Frontal cortex (tissue), 4 donors: ENCODE measurements around the gene RBM11. TPM values are rescaled to one million over a fixed set of nuclear protein-coding genes. Genes with fewer than 3 reads are reported as not detected.
"Not testable (repeated sequence)": the region's sequence is repeated elsewhere in the genome, so short reads cannot be mapped to it uniquely, and the experiment has no call there.

Source experiments
- DNase-seq, 2 donors: peaks; one replicate each; pipeline ENCODE4 v3.0.0; 2012; ENCODE audit warnings: low spot score in 2 of 2
- FAIRE-seq: peaks from 2 replicates; lab custom pipeline; 2012; peaks lifted over from hg19 to GRCh38; lab: Jason Lieb, UNC
- total RNA-seq: library from RNA; depleted of rRNA; stranded (reverse); fragments of >200 nt; gene quantifications from one replicate; pipeline ENCODE4 v1.2.3, GENCODE V29; 2014
- donor health status: control.
- donor health status: control.
- donor health status: control.

RBM11 gene, protein sequence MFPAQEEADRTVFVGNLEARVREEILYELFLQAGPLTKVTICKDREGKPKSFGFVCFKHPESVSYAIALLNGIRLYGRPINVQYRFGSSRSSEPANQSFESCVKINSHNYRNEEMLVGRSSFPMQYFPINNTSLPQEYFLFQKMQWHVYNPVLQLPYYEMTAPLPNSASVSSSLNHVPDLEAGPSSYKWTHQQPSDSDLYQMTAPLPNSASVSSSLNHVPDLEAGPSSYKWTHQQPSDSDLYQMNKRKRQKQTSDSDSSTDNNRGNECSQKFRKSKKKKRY
- total RNA-seq = 10.2 TPM

DNA sequence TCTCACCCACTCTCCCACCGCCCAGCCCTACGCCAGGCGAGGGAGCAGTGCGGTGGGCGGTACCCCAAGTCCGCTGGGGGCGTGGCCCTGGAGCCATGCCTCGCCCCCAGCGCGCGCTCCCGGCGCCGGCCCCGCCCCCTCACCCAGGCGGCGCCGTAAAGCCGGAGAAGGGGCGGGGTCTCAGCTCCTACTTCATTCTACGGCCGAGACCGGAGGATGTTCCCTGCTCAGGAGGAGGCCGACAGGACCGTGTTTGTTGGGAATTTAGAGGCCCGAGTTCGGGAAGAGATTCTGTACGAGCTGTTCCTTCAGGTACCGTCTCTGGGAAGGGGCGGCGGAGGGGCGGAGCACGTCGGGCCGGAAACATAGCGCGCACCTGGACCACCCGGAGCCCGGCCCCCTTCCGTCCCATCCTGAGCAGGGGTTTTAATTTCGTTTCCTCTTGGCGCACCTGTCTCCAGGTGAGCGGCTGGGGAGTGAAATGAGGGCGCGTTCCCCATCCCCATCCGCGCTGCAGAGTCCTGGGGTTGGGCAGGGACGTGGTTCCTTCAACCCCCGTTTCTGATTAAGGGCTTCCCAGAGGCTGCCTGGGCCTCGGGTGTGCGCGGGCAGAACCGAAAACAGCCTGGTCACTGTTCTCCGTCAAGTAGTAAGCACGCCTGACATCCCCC, at the start of gene RBM11:
Gene RBM11, plus strand, starts transcription at position 187 of the 671 bp plus-strand sequence. Its CDS starts 30 bp downstream, at position 217.
- FAIRE-seq (no peak), DNase-seq (peak; percentile 37 to 58)

DNA sequence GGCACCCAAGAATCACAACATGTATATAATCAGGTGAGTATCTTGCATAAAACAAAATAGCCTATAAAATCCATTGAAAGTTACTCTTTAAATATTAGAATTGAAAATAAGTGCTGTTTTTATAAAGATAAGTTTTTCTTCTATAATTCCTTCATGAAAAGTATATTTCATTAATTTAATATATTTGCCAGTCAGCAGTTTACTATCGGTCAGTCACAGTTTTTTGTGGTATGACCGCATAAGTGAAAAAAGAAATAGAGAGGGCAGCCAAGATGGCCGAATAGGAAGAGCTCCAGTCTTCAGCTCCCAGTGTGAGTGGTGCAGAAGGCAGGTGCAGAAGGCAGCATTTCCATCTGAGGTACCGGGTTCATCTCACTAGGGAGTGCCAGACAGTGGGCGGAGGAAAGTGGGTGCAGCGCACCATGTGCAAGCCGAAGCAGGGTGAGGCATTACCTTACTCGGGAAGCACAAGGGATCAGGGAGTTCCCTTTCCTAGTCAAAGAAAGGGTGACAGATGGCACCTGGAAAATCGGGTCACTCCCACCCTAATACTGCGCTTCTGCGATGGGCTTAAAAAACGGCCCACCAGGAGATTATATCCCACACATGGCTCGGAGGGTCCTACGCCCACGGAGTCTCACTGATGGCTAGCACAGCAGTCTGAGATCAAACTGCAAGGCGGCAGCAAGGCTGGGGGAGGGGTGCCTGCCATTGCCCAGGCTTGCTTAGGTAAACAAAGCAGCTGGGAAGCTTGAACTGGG, 49.3 kb upstream of the RBM11 start:
- not testable (repeated sequence) for FAIRE-seq, DNase-seq

DNA sequence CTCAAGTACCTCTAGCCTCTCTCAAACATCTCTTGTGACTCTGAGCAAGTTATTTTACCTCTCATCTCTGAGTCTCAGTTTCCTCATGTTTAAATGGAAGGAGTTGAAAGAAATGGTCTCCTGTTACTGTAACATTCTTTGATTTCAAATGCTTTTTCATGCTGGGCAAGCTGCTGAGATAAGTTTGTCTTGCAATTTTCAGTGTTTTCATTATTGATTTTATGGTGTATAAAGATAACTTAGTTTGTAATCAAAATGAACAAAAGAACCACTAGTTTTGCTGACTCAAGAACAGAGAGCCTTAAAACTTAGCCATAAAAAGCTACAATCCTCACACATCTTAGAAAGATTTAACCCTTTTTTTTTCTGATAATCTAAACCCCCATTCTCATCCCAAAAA, 9.7 kb upstream of the RBM11 start:
- no peak for FAIRE-seq
- no peak for DNase-seq

DNA sequence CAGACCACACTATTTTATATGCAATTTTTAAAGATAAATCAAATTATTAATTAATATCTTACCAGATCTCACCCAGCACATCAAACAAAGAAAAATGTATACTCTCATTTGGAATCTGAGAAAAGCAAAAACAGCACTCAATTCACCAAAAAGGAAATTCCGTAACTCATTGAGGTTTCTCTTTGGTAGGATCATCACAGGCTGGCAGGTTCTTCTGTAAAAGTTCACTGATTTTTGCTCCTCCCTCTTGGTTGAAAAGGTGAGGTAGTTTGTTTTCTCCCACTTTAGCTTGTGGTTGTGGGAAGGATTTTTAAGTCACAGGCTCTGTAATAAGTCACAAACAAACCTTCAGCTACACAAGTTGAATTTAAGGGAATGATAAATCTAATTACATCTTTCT, 5.2 kb upstream of the RBM11 start, which contains the start of gene LIPI:
Gene LIPI, minus strand, starts transcription at position 218 of the 400 bp plus-strand sequence. Its CDS starts 110 bp downstream, at position 108.
- FAIRE-seq = no peak
- no peak for DNase-seq

DNA sequence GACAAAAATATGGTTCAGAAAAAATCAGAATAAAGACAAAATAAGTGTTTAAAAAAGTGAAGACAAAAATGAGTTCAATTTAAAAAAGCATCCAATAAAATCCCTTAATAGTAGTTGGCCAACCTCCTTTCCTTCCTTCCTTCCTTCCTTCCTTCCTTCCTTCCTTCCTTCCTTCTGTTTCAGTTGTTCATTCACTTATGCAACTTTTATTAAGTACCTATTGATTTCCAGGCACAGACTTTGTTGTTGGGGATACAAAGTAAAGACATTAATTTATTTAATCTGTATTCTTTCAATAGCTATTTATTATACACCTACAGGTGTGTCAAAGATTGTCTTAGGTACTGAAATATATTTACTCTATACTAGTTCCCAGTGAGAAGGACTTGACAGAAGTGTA, 2.8 kb upstream of the RBM11 start:
- FAIRE-seq (no peak), DNase-seq (no peak)

DNA sequence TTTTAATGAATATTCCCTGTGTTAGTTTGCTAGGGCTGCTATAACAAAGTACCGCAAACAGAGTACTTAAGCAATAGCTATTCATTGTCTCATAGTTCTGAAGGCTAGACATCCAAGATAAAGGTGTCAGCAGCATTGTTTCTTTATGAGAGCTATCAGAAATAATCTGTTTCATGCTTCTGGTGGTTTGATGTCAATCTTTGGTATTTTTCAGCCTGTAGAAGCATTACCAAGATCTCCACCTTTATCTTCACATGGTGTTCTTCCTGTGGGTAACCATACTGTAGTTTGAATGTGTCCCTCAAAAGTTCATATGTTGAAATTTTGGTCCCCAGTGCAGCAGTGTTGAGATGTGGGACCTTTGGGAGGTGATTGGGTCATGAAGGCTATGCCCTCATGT, 7.4 kb downstream of the RBM11 start:
- DNase-seq = no peak
- FAIRE-seq = no peak

DNA sequence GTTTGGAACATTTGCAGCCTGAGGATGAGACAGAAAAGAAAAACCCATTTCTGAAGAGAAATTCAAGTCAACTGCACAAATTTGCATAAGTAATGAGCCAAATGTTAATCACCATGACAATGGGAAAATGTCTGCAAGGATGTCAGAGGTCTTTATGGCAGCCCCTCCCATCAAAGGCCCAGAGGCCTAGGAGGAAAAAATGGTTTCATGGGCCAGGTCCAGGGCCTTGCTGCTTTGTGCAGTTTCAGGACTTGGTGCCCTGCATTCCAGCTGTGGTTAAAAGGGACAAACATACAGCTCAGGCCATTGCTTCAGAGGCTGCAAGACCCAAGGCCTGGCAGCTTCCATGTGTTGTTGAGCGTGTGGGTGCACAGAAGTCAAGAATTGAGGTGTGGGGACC, 13.4 kb downstream of the RBM11 start:
- no peak for FAIRE-seq
- DNase-seq = no peak

DNA sequence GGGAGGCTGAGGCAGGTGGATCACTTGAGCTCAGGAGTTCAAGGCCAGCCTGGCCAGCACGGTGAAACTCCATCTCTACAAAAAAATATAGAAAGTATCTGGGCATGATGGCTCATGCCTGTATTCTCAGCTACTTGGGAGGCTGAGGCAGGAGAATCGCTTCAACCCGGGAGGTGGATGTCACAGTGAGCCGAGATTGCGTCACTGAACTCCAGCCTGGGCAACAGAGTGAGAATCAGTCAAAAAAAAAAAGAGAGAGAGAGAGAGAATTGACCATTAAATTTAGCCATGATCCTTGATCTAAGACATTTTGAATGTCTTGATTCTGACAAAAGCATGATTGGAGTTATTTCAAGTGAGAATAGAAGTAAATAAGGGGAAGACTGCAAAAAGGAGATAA, 19.1 kb downstream of the RBM11 start:
- FAIRE-seq (no peak), DNase-seq (no peak)

DNA sequence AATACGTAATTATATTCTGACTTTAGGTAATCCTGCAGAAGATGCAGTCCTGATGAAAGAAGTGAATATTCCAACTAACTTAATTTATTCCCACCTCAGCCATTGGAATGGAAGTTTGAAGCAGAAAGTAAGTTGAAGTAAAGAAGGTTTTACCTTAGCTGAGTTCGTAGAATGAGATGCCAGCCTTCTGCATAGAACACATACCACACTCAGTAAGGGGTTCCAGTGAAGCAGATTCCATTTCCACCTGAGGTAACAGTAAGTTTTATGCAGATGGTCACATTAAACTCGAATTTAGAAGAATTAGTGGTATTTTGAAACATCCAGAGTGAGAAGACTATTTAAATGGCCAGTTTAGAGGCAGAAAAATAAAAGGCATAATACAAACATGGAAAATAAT, 20.2 kb downstream of the RBM11 start:
- DNase-seq = no peak
- no peak for FAIRE-seq

DNA sequence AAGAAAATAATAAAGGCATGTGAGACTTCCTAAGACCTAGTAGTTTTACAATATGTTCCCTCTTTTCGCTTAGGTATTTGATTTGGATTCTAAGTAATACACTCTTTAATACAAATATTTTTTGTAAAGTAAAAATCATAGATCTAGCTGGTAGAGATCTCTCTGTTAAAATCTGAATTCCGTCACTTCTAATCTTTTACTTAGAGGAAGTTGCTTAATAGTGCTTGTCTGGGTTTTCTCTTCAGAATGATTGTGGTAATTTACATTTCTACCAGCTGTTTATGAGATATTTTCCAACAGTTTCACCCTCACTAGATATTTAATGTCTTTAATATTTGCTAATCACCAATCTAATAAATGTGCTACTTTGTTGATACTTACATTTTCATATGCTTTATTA, 23.3 kb downstream of the RBM11 start:
- DNase-seq (no peak), FAIRE-seq (no peak)

DNA sequence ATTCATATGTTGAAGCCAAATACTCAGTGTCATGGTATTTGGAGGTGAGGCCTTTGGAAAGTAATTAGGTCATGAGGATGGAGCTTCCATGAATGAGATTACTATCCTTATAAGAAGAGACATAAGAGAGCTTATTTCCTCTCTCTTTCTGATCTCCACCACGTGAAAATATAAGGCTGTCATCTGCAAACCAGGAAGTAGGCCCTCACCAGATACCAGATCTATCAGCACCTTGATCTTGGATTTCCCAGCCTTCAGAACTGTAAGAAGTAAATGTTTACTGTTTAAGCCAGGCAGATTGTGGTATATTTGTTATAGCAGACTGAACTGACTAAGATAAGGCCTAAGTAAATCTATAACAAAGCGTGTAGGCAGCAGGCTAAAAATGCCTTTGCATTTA, 25.3 kb downstream of the RBM11 start:
- FAIRE-seq (no peak), DNase-seq (no peak)

DNA sequence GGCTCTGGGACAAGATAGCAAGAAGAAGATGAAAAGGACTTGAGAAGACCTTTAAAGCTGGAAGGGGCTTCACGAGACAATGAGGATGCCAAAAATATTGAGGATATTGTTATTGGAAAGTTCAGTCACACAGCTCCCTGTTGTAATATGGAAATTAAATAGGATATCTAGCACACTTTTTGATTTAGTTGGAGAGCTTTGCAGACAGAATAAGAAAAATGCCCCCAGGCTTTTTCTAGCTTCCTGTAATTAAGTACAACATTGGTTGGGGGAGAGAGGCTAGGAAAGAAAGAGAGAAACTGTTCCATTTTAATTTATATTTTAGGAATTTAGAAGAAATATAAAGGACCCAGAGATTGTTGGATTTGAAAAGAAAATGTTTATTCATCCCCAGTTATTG, 27.5 kb downstream of the RBM11 start:
- FAIRE-seq = no peak
- DNase-seq = no peak

DNA sequence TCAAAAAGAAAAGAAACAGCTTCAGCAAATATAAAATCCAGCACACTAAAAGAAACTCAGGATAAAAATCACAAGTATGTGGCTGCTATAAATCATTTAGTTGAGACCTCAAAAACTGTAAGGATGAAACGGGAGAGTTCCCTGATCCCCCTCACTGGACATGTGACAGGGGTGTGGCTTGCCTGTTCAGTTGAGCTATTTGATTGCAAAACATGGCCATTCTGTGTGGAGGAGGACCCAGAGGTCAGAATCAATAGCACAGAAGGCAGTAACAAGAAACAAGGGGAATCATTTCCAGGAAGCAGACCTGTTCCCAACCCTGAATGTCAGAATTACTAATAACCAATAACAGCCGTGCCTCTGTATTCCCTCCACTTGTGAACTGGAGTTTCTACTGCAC, 27.9 kb downstream of the RBM11 start:
- DNase-seq = no peak
- FAIRE-seq = no peak

DNA sequence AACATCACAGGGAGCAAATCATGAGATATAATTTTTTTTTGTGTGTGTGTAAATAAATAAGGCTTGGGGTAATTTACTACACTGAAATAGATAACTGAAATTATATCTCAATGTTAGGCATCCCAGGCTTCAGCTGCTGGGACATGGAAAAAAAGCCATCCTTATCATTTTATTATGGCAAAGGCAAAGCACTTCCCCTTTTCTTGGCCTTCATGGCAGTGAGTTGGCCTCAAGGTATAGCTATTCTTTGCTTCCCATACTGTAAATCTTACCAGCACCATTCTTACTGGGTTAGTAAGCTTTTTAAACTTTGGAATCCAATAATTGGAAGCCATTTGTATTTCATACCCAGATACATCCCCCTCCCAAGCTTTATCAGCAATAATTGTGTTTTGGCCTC, 29.0 kb downstream of the RBM11 start:
- FAIRE-seq (no peak), DNase-seq (no peak)

DNA sequence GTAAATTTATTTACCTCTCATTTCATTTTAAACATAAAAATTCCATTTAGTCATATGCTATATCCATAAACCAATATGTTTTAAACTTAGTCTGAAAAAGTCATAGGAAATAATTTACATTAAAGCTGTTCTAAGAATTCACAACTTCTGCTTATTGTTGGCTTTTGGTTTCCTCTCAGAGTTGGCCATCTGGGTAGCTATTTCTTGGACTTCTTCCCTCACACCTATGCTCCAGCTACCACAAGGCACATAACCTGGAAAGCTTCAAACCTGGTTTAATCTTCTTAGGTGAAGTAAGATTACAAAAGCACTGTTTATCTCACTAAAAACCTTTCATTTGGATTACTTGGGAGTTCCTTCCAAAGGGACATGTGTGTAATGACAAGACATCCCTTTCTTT, 29.8 kb downstream of the RBM11 start:
- FAIRE-seq = no peak
- no peak for DNase-seq

DNA sequence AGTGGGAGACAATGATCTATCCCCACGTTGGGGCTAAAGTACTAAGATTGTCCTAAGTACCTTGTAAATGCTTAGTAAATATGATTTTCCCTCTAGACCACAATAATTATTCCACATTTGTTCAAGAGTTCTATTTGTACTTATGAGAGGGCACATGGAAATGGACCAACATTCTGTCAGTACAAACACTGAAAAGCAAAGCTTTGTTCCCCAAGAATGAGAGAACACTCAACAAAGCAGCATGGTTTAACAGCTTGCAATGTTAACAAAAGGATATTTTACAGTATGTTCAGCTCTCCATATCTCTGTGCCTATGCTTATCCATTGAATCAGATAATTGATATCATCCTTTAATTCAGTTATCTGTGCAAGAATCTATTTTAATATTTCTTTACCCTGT, 35.4 kb downstream of the RBM11 start:
- DNase-seq (no peak), FAIRE-seq (no peak)

DNA sequence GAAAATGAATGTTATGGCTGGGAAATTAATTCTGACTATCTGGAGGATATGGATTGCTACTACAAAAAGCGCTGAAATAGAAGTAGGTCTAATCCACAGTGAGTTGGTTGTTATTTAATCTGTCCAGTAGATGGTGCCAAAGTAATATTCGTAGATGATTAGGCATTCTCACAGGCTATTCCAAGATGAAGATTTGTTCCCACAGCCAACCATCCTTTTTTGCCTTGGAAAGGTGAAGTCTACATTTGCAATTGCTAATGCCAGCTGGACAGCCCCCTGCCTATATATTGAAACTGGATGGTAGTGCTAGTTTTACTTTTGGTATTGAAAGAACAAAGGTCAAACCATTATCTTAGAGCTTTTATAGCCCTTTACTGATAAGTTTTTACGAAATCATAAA, 43.8 kb downstream of the RBM11 start:
- peak; percentile 31 for FAIRE-seq
- peak in 1 of 2 donors; percentile 44 for DNase-seq

DNA sequence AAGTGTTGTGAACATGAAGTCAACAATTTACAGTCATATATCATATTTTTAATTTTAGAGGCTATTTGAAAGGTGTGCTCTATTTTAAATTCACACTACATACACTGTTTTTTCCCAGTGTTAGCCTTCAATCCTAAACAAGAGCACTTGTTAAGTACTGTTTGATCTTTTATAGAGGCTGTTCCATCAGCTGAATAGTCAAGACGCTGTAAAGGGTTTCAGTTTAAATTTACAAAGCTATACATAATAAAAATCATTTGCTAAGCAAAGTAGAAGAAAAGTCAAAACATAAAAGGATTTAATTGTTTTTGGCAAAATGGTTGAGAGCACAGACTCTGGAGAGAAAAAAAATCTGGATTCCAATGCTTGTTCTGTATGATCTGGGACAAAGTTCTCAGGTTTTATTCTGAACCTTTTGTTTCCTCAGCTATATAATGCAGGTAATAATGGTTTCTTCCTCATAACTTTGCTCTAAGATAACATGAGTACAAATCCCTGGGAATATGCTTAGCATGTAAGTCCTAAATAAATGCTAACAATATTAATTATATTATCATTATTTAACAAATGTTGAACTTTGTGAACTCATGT, 44.3 kb downstream of the RBM11 start:
- DNase-seq (no peak), FAIRE-seq (no peak)

DNA sequence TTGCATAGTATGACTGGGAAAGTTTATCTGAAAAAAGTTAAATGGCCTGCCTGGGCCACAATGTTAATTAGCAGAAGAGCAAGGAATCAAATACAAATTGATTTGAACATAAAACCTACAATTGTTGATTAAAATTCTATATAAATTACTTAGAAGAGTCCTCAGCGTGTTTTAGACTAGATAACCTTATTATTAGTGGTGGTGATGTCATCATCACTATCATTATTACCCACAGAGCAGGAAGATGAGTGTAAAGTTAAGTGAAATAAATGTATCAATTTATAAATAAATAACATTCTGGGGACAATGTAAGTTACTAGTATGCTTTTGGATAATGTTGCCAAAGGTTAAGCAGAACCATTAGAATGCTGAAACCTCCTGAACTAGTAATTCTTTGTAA, 46.1 kb downstream of the RBM11 start:
- DNase-seq (no peak), FAIRE-seq (no peak)

DNA sequence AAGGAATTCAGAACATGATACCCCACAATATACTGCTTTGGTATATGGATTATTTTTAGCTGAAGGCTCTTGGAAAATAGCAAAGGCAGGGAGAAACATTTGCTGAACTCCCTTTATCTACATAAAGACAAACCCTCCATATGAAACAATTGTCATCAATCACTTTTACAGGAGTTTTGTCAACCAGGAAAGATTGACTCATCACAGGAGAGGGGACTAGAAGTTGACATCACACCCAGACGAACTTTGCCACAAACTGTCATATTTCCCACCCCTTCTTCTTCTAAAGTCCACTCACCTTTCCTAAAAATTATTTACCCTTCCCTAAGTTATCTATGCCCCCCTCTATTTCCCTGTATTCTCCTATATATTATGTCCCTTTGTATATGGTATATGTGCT, 47.9 kb downstream of the RBM11 start:
- FAIRE-seq = no peak

DNA sequence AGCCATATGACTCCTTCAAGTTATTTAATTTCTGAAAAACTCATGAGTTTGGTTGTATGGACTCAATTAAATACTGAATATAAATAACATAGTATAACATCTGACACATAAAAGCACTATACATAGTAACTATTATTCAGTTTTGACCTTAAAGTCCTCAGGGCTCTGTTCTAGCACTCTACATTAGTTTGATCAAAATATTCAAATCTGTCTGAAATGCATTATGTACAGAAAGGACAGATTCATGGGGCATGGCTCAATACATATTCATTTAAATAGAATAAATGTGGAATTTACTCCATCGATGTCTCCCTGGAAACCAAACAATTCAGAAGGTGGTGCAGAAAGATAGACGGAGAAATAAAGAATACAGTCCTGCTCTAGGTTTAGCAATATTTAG, 49.1 kb downstream of the RBM11 start:
- FAIRE-seq (no peak), DNase-seq (no peak)

More for the DNA sequence above, 47.9 kb downstream of the RBM11 start:
- no peak for DNase-seq
